HG02798 (cell line): ENCODE results near the gene ACLY.

Experiments used
- ATAC-seq: cut with Tn5 transposase; IDR thresholded peaks from one replicate; pipeline ENCODE4 v1.9.1; 2021; ENCODE audit warnings: mild to moderate bottlenecking; ENCODE audit not compliant: unreplicated experiment, poor library complexity

ACLY gene

DNA sequence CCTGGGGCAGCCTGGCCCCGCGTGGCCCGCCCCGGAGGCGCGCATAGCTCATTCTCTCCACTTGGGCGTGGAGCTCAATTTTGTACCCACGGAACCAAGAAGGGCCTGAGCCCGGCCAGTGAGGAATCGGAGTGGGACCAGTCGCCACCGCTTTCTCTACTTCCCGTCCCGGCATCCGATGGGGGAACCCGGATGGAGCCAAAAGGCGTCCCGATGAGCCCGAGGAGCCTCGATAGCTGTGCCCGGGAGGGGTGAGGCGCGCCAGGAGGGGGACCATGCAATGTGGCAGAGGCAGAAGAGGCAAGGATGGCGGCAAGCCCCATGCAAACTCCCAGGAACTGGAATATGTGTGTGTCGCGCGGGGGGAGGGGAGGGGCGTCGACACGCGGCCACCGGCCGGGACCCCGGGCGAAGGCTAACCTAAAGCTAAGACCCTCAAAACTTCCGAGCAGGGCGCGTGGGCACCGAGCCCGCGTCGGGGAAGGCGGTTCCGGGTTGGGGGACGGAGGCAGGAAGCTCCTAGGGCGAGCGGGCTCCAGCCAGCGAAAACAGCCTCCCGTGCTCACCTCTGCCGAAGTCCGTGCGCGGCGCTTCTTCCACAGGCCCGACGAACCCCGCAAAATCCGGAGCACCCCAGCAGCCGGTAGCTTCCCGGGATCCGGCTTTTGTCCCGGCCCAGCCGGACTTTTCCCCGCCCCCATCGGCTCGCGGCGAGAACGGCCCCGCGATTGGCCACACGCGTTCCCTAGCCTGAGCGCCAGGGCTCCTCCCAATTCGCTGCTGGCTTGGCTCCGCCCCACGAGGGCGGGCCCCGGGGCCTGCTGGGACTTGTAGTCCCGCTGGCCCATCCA, at the start of gene ACLY:
Gene ACLY, minus strand, starts transcription at position 638 of the 851 bp plus-strand sequence. CDS start 5,078 bp downstream, outside the sequence.
- peak; percentile 97 for ATAC-seq

DNA sequence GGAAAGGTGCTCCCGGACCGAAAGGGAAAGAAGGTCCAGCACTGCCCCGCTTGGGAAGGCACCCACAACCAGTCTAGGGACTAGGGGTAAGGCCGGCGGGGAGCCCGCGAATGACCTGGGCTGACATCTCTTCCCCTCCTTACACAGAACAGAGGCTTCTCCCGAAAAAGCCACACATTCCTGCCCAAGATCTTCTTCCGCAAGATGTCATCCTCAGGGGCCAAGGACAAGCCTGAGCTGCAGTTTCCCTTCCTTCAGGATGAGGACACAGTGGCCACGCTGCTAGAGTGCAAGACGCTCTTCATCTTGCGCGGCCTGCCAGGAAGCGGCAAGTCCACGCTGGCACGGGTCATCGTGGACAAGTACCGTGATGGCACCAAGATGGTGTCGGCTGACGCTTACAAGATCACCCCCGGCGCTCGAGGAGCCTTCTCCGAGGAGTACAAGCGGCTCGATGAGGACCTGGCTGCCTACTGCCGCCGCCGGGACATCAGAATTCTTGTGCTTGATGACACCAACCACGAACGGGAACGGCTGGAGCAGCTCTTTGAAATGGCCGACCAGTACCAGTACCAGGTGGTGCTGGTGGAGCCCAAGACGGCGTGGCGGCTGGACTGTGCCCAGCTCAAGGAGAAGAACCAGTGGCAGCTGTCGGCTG, 49.3 kb upstream of the ACLY start:
- no peak for ATAC-seq

DNA sequence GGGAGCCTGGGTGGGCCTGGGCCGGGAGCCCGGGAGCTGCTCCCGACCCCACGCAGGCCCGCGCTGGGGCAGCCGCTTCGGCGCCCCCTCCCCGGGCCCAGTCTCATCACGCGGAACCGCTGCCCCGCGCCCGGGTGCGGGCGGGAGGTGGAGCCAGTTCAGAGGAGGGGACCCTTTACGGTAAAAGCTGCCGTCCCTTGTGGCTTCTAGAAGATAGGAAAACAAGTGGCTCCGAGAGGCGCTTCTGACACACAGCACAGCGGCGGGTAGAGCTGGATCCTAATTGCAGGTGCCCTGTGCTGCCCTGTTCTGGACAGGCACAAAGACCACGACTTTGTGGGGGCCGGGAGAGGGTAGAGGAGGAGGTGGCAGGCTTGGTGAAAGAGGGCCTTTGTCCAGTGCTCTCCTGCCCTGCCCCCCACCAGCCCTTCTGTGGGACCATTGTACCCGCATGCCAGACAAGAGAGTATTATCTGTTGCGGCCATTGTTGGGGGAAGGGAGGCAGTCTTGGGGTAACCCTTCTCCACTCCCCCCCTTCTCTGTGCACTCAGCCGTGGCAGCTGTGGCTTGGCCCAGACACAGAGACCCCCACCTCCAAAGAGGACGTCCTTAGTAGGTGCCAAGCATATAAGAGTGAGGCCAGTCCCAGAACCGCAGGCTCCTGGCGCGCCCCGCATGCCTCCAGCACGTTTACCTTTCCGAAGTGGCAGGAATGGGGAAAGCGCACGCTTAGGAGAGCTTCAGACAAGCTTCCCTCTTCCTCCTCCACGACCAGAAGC, 48.6 kb upstream of the ACLY start:
- peak; percentile 11 for ATAC-seq

DNA sequence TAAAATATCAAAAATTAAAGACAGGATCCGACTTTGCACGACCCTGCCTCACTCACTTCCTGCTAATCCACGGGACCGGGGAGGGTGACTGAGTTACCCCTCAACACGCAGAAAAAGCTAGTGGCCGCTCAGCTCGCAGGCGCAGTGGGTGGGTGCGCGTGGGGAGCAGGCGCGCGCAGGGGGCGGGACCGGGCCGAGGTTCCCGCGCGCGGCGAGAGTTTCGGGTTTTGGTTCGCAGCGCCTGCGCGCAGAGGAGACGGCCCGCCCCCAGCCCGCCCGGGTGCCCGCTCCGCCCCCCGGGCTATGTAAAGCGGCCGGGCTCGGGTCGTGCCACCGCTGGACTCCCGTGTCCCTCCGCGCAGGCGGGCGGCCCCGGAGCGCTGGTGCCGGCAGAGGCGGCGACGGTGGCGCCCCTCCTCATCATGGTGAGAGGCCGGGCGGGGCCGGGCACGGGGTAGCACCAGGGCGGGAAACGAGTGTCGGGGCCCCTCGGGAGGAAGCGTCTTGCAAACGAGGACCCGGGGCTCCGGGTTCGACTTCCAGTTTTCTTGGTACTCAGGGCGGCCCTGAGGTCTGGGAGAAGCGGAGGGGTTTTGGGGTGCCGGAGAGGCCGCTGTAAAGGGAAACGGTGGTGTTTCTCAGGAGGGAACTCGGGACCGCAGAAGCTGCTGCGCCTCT, 47.9 kb upstream of the ACLY start, which contains the start of gene CNP:
Gene CNP, plus strand, starts transcription at position 333 of the 678 bp plus-strand sequence. Its CDS starts 90 bp downstream, at position 423.
- ATAC-seq: peak; percentile 86

DNA sequence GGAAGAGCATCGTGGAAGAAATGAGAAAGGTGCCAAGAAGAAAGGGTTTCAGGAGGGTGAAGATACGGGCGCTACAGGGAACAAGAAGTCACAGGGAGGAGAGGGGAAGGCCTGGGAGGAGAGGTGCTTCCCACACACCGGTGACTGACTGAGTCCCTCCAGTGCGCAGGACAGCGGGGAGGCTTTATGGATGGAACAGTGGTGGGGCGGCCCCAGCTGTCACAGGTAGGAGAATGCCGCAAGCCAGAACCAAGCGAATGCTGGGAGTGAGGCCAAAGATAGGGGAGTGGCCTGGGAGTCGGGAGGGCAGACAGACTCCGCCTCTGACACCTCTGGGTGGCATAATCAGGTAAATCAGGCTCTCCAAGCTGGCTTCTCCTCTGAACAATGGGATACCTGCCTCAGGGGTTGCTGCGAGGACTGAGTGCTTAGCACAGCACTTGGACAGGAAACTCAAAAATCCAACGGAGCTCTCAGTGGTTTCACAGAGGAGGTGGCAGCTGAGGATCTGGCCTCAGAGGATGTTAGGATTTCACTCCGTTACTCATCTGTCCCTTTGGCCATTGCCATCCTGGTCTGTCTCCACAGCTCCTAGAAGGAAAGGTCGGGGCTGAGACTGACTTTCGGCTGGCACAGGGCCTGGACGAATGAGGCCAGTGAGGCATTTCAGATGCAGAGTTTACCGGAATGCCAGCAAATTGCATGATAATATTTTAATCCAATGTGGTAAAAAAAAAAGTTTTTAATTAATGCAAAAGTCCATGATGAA, 47.1 kb upstream of the ACLY start:
- ATAC-seq: peak; percentile 43

- no peak for ATAC-seq
These were observed 44.1 kb upstream of the ACLY start for GRCh38 chr17:41962768-41963434.

DNA sequence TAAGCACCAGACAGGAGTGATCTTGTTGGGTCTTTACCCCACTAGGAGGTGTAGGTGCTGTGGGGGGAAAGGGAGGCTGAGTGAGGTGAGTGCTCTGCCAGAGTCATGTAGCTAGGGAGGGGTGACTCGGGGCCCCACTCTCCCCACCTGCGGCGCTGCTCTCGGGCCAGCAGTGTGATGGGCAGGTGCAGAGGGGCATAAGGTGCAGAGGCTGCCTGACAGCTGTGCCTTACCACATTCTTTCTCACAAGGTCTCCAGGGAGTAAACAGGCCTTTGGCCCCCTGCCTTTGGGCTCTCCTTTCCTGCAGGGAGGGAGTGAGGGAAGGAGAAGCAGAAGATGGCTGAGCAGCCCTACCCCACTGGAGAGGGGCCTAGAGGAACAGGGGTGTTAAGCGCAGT, 43.4 kb upstream of the ACLY start:
- no peak for ATAC-seq

DNA sequence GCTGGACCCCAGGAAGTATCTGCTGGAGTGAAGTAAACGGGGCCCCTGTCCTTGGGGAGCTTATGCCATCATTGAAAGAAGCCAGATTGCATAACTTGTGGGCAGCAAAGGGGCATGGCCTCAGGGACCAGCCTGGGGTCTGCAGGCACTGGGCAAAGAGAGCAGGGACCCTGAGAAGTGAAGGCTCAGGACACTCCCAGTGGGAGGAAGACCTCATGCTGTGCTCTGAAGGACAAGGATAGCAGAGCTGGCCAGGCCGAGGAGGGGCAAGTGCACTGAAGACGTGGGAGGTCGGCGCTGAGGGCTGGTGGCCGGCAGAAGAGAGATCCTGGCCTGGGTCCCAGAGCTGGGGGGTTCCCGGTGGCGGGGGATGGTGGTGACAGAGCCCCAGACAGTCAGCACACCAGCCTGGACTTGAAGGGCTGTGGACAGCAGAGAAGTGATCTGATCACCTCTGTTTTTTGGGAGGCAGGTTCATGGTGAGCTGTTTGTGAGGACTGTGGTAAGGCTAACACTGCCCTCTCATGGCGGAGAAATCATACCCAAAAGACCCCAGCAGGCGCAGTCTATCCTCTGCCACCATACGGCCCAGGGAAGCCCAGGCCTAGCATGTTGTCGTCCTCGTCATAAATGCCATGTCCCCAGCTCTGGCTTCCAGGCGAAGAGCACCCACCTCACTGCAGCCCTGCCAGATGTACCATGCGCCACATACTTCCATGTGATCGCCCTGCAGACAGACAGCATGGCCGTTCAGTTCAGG, 40.8 kb upstream of the ACLY start:
- no peak for ATAC-seq

GRCh38 chr17:41959030-41959335, 40.2 kb upstream of the ACLY start:
- no peak for ATAC-seq

DNA sequence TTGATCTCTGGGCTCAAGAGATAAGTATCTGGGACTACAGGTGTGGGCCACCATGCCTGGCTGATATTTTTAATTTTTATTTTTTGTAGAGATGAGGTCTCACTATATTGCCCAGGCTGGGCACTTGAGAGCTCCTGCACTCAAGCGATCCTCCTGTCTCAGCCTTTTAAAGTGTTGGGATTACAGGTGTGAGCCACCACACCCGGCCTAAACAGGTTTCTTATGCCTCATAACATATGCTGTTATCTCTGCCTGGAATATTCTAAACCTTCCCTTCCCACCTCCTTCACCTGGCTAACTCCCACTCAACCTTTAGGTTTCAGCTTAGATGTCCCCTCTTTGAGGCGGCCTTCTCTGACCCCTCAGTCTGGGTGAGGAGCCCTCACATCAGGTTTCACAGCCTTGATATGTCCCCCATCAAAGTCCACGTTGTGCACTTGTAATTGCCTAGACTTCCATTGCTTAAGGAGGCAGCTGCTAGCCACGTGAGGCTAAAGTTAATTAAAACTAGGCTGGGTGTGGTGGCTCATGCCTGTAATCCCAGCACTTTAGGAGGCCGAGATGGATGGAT, 39.2 kb upstream of the ACLY start:
- no peak for ATAC-seq

- no peak for ATAC-seq
These were observed 38.5 kb upstream of the ACLY start for GRCh38 chr17:41957031-41957868.

GRCh38 chr17:41956522-41956921, 37.8 kb upstream of the ACLY start:
- ATAC-seq: no peak

- no peak for ATAC-seq
These were observed 30.2 kb upstream of the ACLY start for GRCh38 chr17:41948762-41949460.

GRCh38 chr17:41944943-41945342, 26.2 kb upstream of the ACLY start:
- ATAC-seq: no peak

DNA sequence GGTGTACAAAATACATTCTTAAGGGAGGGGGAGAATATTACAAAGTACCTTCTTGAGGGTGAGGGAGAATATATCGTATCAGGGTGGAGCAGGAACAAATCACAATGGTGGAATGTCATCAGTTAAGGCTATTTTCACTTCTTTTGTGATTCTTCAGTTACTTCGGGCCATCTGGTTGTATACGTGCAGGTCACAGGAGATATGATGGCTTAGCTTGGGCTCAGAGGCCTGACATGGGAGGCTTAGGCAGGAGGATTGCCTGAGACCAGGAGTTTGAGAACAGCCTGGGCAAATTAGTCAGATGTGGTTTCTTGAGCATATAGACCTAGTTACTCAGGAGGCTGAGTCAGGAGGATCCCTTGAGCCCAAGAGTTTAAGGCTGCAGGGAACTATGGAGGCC, 24.7 kb upstream of the ACLY start:
- ATAC-seq: no peak

GRCh38 chr17:41942626-41943373, 24.0 kb upstream of the ACLY start:
- no peak for ATAC-seq
